Ectodermal cell (in vitro differentiated cells): ENCODE measurements around the gene PRTN3. TPM values are rescaled to one million over a fixed set of nuclear protein-coding genes. Genes with fewer than 3 reads are reported as not detected.

Source experiments
- H3K27ac ChIP-seq: 2 replicates; pipeline ENCODE4 v1.7.0; 2013; ENCODE audit warnings: mild to moderate bottlenecking, low read depth, low read length; ENCODE audit not compliant: insufficient read depth, poor library complexity, severe bottlenecking
- H3K27me3 ChIP-seq: 2 replicates; pipeline ENCODE4 v1.7.0; 2013; ENCODE audit warnings: mild to moderate bottlenecking, low read length; ENCODE audit not compliant: insufficient read depth, control insufficient read depth, poor library complexity, severe bottlenecking
- H3K36me3 ChIP-seq: one replicate; pipeline ENCODE4 v1.7.0; 2013; ENCODE audit warnings: low read length; ENCODE audit not compliant: control insufficient read depth, insufficient read depth
- H3K4me1 ChIP-seq: one replicate; pipeline ENCODE4 v1.7.0; 2013; ENCODE audit warnings: low read length; ENCODE audit not compliant: control insufficient read depth, insufficient read depth
- H3K4me3 ChIP-seq: 2 replicates; pipeline ENCODE4 v1.7.0; 2013; ENCODE audit warnings: low read depth, low read length, control low read depth; ENCODE audit not compliant: insufficient read depth
- H3K9me3 ChIP-seq: 2 replicates; pipeline ENCODE4 v1.7.0; 2013; ENCODE audit warnings: mild to moderate bottlenecking, low read length, moderate library complexity; ENCODE audit not compliant: control insufficient read depth
- WGBS, 2 experiments: methylation state at CpG; one replicate each; pipeline ENCODE4 v1.1.7; 2013; ENCODE audit warnings: missing lambda C conversion rate in 2 of 2; 5-methylcytosine and 5-hydroxymethylcytosine counted together
- polyA plus RNA-seq, 4 experiments: library from polyadenylated mRNA; stranded (reverse); fragments of 50-300 nt; gene quantifications; one replicate each; pipeline ENCODE4 v1.2.3, GENCODE V29; 2013

The PRTN3 gene, protein sequence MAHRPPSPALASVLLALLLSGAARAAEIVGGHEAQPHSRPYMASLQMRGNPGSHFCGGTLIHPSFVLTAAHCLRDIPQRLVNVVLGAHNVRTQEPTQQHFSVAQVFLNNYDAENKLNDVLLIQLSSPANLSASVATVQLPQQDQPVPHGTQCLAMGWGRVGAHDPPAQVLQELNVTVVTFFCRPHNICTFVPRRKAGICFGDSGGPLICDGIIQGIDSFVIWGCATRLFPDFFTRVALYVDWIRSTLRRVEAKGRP
- not detected for polyA plus RNA-seq (2013, experiment 1 of 4)
- 0.32 TPM for polyA plus RNA-seq (2013, experiment 2 of 4)
- polyA plus RNA-seq (2013, experiment 3 of 4) = not detected
- 1.1 TPM for polyA plus RNA-seq (2013, experiment 4 of 4)

DNA sequence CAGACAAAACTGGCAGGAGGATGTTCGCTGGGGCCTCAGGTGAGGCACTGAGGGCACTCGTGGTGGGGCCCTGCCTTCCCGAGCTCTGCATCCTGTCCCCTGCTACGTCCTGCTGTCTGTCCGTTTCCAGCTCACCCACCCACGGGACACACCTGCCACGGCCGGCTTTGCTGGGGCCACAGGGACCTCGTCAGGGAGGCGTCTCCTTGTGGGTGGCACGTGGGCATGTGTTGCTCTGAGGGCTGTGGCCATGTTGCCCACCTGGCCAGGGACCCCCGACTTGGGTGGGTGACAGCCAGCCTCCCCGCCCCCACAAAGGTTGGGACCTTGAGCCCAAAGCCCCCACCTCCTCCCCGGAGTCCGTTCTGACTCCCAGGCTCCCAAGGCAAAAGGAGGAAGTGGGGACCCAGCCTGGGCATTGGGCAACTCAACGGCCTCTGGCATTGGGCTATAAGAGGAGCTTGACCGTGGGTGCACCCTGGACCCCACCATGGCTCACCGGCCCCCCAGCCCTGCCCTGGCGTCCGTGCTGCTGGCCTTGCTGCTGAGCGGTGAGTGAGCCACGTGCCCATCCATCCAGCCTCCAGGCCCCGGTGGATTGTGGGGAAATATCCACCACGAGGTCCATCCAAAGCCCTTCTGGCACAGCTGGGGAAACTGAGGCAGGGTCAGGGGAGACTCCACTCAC is at the start of gene PRTN3:
Gene PRTN3 (plus strand): TSS at position 481 of the 688 bp plus-strand sequence. CDS start 10 bp downstream, at position 491.
- H3K36me3 ChIP-seq = no peaks in the 10 kb centered on the region
- H3K4me3 ChIP-seq = no peak within 1 kb of the TSS
- no peaks in the 10 kb centered on the region for H3K9me3 ChIP-seq
- WGBS, 2 experiments = 84 to 87% methylated on average over 24 of the region's 24 CpGs
- H3K27me3 ChIP-seq = peaks cover 29% of the 10 kb centered on the region
- H3K4me1 ChIP-seq = no peaks in the 10 kb centered on the region
- no peak within 1 kb of the TSS for H3K27ac ChIP-seq

GRCh38 chr19:791007-791566 is 49.7 kb upstream of the PRTN3 start:
- H3K4me3 ChIP-seq = no peak overlapping the region
- no peaks in the 10 kb centered on the region for H3K9me3 ChIP-seq
- H3K36me3 ChIP-seq = no peaks in the 10 kb centered on the region
- WGBS, 2 experiments = 91% methylated on average over 26 of the region's 26 CpGs
- H3K27me3 ChIP-seq = no peaks in the 10 kb centered on the region
- H3K4me1 ChIP-seq = peaks cover 13% of the 10 kb centered on the region
- no peak overlapping the region for H3K27ac ChIP-seq

GRCh38 chr19:791567-792305 is 49.1 kb upstream of the PRTN3 start:
- Histone ChIP-seq H3K4me1 (peaks cover 13% of the 10 kb centered on the region), H3K36me3 (no peaks in the 10 kb centered on the region), H3K27me3 (no peaks in the 10 kb centered on the region), H3K27ac (no peak overlapping the region), H3K4me3 (no peak overlapping the region), H3K9me3 (no peaks in the 10 kb centered on the region)
- WGBS, 2 experiments = 71 to 78% methylated on average over 8 of the region's 8 CpGs

- Histone ChIP-seq H3K4me1 (peaks cover 13% of the 10 kb centered on the region), H3K27me3 (no peaks in the 10 kb centered on the region), H3K4me3 (no peak overlapping the region), H3K9me3 (no peaks in the 10 kb centered on the region), H3K27ac (no peak overlapping the region), H3K36me3 (no peaks in the 10 kb centered on the region)
- 82 to 88% methylated on average over 16 of the region's 16 CpGs for WGBS, 2 experiments
These were observed 48.4 kb upstream of the PRTN3 start for GRCh38 chr19:792306-792885.

DNA sequence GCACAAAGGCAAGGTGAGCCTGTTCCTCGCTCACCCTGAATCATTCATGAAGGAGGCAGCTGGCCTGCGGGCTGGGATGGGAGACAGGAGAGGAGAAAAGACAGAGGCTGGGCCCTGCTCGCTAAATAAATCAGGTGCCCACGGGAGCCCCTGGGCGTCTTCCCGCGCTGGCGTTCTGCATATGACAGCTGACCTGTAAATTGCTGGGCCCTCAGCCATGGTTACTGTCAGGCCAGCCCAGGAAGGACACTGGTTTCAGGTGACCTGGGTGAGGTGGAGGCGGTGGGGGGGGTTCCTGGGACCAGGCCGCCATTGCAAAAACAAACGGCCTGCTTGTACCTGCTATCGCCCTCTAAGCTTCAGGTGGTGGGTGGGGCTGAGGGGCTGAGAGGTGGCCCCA is 47.0 kb upstream of the PRTN3 start:
- H3K27me3 ChIP-seq = no peaks in the 10 kb centered on the region
- H3K36me3 ChIP-seq = no peaks in the 10 kb centered on the region
- peaks cover 9% of the 10 kb centered on the region for H3K4me1 ChIP-seq
- no peak overlapping the region for H3K27ac ChIP-seq
- 95% methylated on average over 12 of the region's 12 CpGs for WGBS, 2 experiments
- no peaks in the 10 kb centered on the region for H3K9me3 ChIP-seq
- no peak overlapping the region for H3K4me3 ChIP-seq

DNA sequence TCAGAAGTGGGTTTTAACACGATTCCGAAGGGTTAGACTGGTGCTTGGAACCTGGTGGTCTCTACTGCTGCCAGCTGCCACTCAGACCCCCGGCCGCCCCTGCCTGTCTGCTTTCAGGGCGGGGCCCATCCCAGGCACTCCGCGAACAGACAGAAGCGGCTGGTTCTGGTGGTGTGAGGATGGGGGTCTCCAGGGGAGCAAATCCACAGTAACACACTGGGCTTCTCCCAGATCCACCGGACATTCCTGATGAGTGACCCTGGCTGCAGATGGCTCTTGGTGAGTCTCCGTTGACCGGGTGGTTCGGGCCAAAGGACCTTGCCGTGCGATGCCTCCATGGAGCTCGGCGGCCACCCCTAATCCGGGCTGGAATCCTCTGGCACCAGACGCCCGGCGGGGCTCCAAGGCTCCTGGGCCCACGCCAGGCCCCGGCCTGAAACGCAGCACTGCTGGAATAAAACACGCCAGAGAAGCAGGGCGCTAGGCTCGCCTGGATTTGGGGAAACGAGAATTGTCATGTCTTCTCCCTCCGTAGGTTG is 45.7 kb upstream of the PRTN3 start:
- Histone ChIP-seq H3K4me1 (peaks cover 7% of the 10 kb centered on the region), H3K4me3 (no peak overlapping the region), H3K9me3 (no peaks in the 10 kb centered on the region), H3K36me3 (peaks cover under 1% of the 10 kb centered on the region), H3K27me3 (no peaks in the 10 kb centered on the region), H3K27ac (no peak overlapping the region)
- WGBS, 2 experiments = 95 to 96% methylated on average over 28 of the region's 28 CpGs

DNA sequence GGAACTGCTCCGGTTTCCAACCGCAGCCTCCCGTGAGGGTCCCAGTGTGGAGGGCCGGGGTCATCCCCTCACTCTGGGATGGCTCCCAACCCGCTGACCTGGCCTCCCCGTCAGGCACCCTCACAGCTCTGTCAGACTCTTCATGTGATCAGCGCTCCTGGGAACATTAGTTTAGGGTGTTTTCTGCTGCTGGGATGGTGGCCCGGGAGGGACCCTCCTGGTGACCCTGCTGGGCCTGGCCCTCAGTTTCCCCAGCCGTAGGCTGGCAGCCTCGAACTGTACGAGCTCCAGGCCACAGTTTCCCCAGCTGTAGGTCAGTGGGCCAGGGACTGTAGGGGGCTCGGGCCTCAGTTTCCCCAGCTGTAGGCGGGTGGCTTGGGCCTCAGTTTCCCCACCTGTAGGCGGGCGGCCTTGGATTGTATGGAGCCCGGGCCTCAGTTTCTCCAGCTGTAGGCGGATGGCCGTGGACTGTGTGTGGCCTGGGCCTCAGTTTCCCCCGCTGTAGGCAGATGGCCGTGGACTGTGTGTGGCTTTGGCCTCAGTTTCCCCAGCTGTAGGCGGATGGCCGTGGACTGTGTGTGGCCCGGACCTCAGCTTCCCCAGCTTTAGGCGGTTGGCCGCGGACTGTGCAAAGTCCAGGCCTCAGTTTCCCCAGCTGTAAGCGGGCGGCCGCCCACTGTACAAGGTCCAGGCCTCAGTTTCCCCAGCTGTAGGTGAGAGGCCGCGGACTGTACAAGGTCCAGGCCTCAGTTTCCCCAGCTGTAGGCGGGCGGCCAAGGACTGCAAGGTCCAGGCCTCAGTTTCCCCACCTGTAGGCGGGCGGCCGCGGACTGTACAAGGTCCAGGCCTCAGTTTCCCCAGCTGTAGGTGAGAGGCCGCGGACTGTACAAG is 44.9 kb upstream of the PRTN3 start:
- 92 to 93% methylated on average over 39 of the region's 39 CpGs for WGBS, 2 experiments
- Histone ChIP-seq H3K27ac (no peak overlapping the region), H3K9me3 (no peaks in the 10 kb centered on the region), H3K4me3 (peak overlapping the region; percentile 58), H3K36me3 (peaks cover 4% of the 10 kb centered on the region), H3K27me3 (no peaks in the 10 kb centered on the region), H3K4me1 (peaks cover 15% of the 10 kb centered on the region)

DNA sequence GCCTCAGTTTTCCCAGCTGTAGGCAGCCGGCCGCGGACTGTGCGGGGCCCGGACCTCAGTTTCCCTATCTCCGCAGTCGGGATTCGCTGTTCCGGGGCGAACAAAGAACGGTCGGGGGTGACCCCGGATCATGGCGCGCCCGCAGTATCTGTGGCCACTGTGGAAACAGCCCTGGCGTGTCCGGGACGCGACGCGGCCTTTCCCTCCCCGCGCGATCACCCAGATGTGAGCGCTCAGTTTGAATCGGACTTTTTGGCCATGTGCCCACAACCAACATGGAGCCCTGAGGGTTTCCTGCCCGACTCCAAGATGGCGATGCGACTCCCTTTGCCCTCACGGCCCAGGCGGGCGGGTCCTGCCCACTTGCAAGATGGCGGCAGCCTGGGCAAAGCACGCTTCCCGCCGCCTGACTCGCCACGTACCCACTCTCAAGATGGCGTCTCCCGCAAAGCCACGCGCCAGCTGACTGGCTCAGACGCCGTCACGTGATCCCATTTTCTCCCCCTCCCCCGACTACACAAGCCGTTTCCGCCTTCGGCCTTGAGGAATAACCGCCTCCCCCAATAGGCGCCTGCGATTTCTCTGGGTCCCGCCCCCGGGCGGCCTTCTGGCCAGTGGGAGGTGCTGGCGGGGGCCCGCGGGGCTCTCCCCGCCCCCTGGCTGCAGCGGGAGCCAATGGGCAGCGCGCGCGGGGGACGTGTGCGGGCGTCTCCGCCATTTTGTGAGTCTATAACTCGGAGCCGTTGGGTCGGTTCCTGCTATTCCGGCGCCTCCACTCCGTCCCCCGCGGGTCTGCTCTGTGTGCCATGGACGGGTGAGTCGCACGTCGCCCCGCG is 43.9 kb upstream of the PRTN3 start, which contains the start of gene PTBP1:
Gene PTBP1 (plus strand): TSS at position 761 of the 836 bp plus-strand sequence. CDS start 46 bp downstream, at position 807.
- no peaks in the 10 kb centered on the region for H3K9me3 ChIP-seq
- WGBS, 2 experiments = 2 to 3% methylated on average over 83 of the region's 83 CpGs

More for the DNA sequence above, 43.9 kb upstream of the PRTN3 start, which contains the start of gene PTBP1:
- peaks cover 24% of the 10 kb centered on the region for H3K4me1 ChIP-seq
- H3K27ac ChIP-seq = peak within 1 kb of the TSS; percentile 99
- H3K27me3 ChIP-seq = no peaks in the 10 kb centered on the region
- H3K36me3 ChIP-seq = peaks cover 4% of the 10 kb centered on the region
- peak within 1 kb of the TSS; percentile 93 for H3K4me3 ChIP-seq
